Effector memory CD8-positive, alpha-beta T cell (primary cell): ENCODE results near the gene TFIP11.

Experiments used
- ATAC-seq: fragments of 150-1000 bp; cut with Tn5 transposase; replicated peaks from 2 replicates; pipeline ENCODE4 v1.10.0; 2021; ENCODE audit warnings: mild to moderate bottlenecking, moderate library complexity
- DNase-seq, 3 experiments: peaks; one replicate each; pipeline ENCODE4 v3.0.0; 2021
- H3K27ac Mint-ChIP-seq, 2 donors: one replicate each; pipeline ENCODE4 v1.8.0; 2022; ENCODE audit warnings: mild to moderate bottlenecking in 2 of 2, mixed read lengths in 2 of 2, moderate library complexity in 2 of 2
- H3K27me3 Mint-ChIP-seq, 2 donors: one replicate each; pipeline ENCODE4 v1.8.0; 2022; ENCODE audit warnings: mixed read lengths in 2 of 2
- H3K36me3 Mint-ChIP-seq: one replicate; pipeline ENCODE4 v1.8.0; 2022; ENCODE audit warnings: mild to moderate bottlenecking, moderate library complexity, mixed read lengths; ENCODE audit not compliant: insufficient read depth
- H3K4me1 Mint-ChIP-seq, 2 donors: one replicate each; pipeline ENCODE4 v1.8.0; 2022; ENCODE audit warnings: low read depth in 2 of 2, mixed read lengths in 2 of 2
- H3K4me3 Mint-ChIP-seq, 2 donors: one replicate each; pipeline ENCODE4 v1.8.0; 2022; ENCODE audit warnings: mild to moderate bottlenecking in 2 of 2, mixed read lengths in 2 of 2, moderate library complexity in 2 of 2
- H3K9me3 Mint-ChIP-seq, 2 donors: one replicate each; pipeline ENCODE4 v1.8.0; 2022; ENCODE audit warnings: mixed read lengths in 2 of 2

TFIP11 gene

DNA sequence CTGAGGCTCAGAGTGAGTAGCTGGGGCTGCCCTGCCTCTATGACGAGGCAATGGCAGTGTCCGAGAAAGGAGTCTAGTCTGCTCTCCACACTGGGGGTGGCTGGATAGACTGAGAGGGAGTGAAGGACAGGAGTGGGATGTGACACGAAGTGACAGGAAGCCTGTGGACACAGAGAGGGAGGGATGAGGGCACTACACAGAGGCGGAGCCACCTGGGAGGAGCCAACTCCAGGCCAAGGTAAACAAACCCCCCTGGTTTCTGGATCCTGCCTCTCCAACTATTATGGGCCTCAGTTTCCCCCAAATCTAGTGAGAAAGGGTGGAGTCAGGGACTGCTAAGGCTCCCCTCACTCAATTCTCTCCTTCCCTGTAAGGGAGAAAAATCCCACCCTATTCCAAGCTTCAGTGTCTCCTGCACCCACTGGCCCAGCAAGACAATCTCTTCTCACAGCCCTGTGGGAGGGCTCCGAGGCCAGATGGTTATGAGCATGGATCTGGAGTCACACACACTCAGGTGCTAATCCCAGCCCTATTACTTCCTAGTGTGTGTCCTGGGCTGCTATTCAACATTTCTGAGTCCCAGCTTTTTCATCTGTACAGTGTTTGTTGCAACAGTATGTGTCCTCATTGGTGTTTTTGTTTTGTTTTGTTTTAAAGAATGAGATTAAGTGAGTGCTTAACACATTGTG lies 58.3 kb downstream of the TFIP11 start:
- H3K4me3 Mint-ChIP-seq, result no peak overlapping the region

DNA sequence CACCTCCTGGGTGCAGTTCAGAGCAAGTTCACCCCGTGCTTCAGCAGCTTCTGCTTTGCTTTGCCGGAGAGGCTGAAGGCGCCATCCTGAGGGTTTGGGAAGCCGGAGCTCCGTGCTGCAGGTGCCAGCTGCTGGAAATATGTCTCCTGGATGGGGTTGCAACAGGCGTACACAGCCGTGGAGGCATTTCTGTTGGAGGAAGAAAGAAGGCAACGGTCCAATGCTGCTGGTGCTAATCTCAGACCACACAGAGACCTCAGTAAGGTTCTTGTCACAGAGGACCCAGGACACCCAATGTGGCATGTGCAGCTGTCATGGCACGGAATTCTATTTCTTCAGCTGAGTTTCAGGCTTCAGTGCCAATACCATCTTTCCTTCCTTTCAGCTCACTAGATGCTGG lies 59.1 kb downstream of the TFIP11 start:
- no peaks in the 10 kb centered on the region for H3K27me3 Mint-ChIP-seq
- H3K4me1 Mint-ChIP-seq, result no peaks in the 10 kb centered on the region
- no peak overlapping the region for H3K4me3 Mint-ChIP-seq
- peaks cover 13% of the 10 kb centered on the region for H3K36me3 Mint-ChIP-seq
- H3K27ac Mint-ChIP-seq, result no peak overlapping the region
- DNase-seq (no peak), ATAC-seq (no peak)
- no peaks in the 10 kb centered on the region for H3K9me3 Mint-ChIP-seq

More for the DNA sequence above, 58.3 kb downstream of the TFIP11 start:
- Mint-ChIP-seq H3K4me1 (no peaks in the 10 kb centered on the region), H3K27ac (no peak overlapping the region), H3K36me3 (peaks cover 11% of the 10 kb centered on the region), H3K9me3 (no peaks in the 10 kb centered on the region), H3K27me3 (no peaks in the 10 kb centered on the region)
- DNase-seq (no peak), ATAC-seq (no peak)

- no peak for DNase-seq
- Mint-ChIP-seq H3K27me3 (no peaks in the 10 kb centered on the region), H3K4me1 (no peaks in the 10 kb centered on the region), H3K27ac (no peak overlapping the region), H3K4me3 (no peak overlapping the region), H3K9me3 (no peaks in the 10 kb centered on the region), H3K36me3 (peaks cover 12% of the 10 kb centered on the region)
- ATAC-seq, result no peak
Observed at GRCh38 chr22:26452236-26453016, 59.8 kb downstream of the TFIP11 start.

DNA sequence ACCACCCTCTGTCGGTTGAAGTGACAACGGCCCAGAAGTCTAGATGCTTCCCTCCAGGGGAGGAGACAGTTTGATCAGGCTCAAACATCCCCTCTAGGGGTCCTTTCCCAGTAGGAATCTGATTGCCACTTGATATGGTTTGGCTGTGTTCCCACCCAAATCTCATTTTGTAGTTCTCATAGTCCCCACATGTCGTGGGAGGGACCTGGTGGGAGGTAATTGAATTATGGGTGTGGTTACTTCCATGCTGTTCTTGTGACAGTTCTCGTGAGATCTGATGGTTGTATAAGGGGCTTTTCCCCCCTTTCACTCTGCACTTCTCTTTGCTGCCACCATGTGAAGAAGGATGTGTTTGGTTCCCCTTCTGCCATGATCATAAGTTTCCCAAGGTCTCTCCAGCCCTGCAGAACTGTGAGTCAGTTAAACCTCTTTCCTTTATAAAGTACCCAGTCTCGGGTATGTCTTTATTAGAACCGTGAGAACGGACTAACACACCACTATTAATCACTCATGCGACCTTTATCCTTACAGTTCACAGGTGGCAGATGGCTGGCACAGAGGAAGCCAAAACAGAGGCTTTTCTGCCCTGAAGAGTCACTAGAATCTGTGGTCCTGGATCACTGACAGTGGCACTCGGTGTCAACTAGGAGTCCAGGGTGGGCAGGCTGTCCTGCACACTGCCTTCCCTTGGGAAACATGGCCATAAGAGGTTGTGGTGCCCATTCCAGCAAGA lies 61.7 kb downstream of the TFIP11 start:
- peaks cover 12% of the 10 kb centered on the region for H3K36me3 Mint-ChIP-seq
- H3K9me3 Mint-ChIP-seq, result no peaks in the 10 kb centered on the region
- peak overlapping the region; percentile 31 to 38 for H3K27ac Mint-ChIP-seq
- H3K27me3 Mint-ChIP-seq, result no peaks in the 10 kb centered on the region
- H3K4me3 Mint-ChIP-seq, result no peak overlapping the region
- no peaks in the 10 kb centered on the region for H3K4me1 Mint-ChIP-seq
- ATAC-seq (no peak), DNase-seq (no peak)

- DNase-seq (no peak), ATAC-seq (no peak)
- H3K9me3 Mint-ChIP-seq, result no peaks in the 10 kb centered on the region
- H3K4me1 Mint-ChIP-seq, result peaks cover 0 to 1% of the 10 kb centered on the region in 2 donors
- H3K36me3 Mint-ChIP-seq, result peaks cover 12% of the 10 kb centered on the region
- H3K27ac Mint-ChIP-seq, result peak overlapping the region; percentile 56 to 66
- H3K27me3 Mint-ChIP-seq, result no peaks in the 10 kb centered on the region
- no peak overlapping the region for H3K4me3 Mint-ChIP-seq
Observed at GRCh38 chr22:26448941-26449340, 63.3 kb downstream of the TFIP11 start.

GRCh38 chr22:26448334-26448733 lies 63.9 kb downstream of the TFIP11 start:
- Mint-ChIP-seq H3K27ac (peak overlapping the region; percentile 56 to 66), H3K4me3 (no peak overlapping the region), H3K36me3 (peaks cover 16% of the 10 kb centered on the region), H3K9me3 (no peaks in the 10 kb centered on the region), H3K27me3 (no peaks in the 10 kb centered on the region), H3K4me1 (peaks cover 0 to 1% of the 10 kb centered on the region in 2 donors)
- no peak for ATAC-seq
- DNase-seq, result no peak

GRCh38 chr22:26447584-26448329 lies 64.5 kb downstream of the TFIP11 start:
- DNase-seq (no peak), ATAC-seq (no peak)
- H3K27me3 Mint-ChIP-seq, result no peaks in the 10 kb centered on the region
- H3K4me1 Mint-ChIP-seq, result peaks cover 0 to 1% of the 10 kb centered on the region in 2 donors
- H3K36me3 Mint-ChIP-seq, result peaks cover 16% of the 10 kb centered on the region
- peak overlapping the region; percentile 4 to 66 for H3K27ac Mint-ChIP-seq
- no peak overlapping the region for H3K4me3 Mint-ChIP-seq
- H3K9me3 Mint-ChIP-seq, result no peaks in the 10 kb centered on the region

- ATAC-seq (no peak), DNase-seq (no peak)
- no peaks in the 10 kb centered on the region for H3K9me3 Mint-ChIP-seq
- H3K27ac Mint-ChIP-seq, result peak overlapping the region in 1 of 2 donors; percentile 4
- no peak overlapping the region for H3K4me3 Mint-ChIP-seq
- peaks cover 0 to 1% of the 10 kb centered on the region in 2 donors for H3K4me1 Mint-ChIP-seq
- no peaks in the 10 kb centered on the region for H3K27me3 Mint-ChIP-seq
- H3K36me3 Mint-ChIP-seq, result peaks cover 16% of the 10 kb centered on the region
Observed at GRCh38 chr22:26446808-26447515, 65.3 kb downstream of the TFIP11 start.

DNA sequence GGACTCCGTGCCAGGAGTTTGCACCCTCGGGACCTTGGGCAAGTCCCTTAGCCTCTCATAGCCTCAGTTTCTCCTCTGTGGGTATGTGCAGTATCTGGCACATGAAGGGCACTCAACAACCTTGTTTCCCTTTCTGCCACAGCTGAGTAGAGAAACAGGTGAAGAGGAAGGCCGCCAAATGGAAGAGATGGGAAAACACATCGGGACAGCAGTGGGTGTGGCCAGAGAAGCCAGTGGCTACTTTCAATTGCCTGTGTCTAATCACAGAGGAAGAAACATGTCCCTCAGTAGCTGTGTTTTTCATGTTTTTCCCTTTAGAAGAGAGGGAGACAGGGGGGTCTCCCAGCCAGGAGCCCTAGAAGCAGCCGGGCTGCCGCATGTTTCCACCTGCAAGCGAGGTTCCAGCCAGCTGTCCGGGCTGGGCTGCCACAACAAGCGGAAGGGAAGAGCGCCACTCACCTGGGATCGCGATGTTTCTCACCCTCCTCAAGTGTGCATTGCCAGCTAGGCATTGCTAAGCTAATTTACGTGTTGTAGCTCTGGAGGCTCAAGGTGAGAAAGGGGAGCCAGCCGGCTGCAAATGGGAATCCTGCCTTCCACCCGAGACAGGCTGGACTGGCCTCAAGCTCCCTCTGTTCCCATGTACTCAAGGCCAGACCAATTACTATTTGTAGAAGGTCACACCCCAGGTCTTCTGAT lies 66.5 kb downstream of the TFIP11 start:
- no peaks in the 10 kb centered on the region for H3K9me3 Mint-ChIP-seq
- DNase-seq (no peak), ATAC-seq (no peak)
- H3K36me3 Mint-ChIP-seq, result peaks cover 12% of the 10 kb centered on the region
- no peak overlapping the region for H3K27ac Mint-ChIP-seq
- H3K4me1 Mint-ChIP-seq, result peaks cover 0 to 1% of the 10 kb centered on the region in 2 donors
- no peak overlapping the region for H3K4me3 Mint-ChIP-seq
- H3K27me3 Mint-ChIP-seq, result no peaks in the 10 kb centered on the region

DNA sequence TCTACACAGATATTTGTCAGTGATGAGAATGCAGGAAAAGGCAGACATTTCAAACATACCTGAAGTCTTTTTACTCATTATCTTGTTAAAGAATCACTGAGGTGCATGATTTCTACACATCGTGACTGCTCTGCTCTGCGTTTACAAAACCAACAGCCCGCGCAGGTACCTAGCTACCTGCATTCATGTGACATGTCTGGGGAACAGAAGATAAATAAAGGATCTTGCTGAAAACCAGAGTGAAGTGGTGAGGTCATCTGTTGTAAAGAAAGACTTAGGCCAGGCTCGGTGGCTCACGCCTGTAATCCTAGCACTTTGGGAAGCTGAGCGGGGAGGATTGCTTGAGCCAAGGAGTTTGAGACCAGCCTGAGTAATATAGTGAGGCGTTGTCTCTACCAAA lies 67.5 kb downstream of the TFIP11 start:
- no peak overlapping the region for H3K4me3 Mint-ChIP-seq
- ATAC-seq (no peak), DNase-seq (no peak)
- H3K27me3 Mint-ChIP-seq, result no peaks in the 10 kb centered on the region
- no peaks in the 10 kb centered on the region for H3K9me3 Mint-ChIP-seq
- H3K27ac Mint-ChIP-seq, result no peak overlapping the region
- H3K36me3 Mint-ChIP-seq, result peaks cover 12% of the 10 kb centered on the region
- peaks cover 0 to 1% of the 10 kb centered on the region in 2 donors for H3K4me1 Mint-ChIP-seq

GRCh38 chr22:26443901-26444690 lies 68.2 kb downstream of the TFIP11 start:
- ATAC-seq, result no peak
- H3K9me3 Mint-ChIP-seq, result no peaks in the 10 kb centered on the region
- H3K27me3 Mint-ChIP-seq, result no peaks in the 10 kb centered on the region
- H3K36me3 Mint-ChIP-seq, result peaks cover 10% of the 10 kb centered on the region
- no peak for DNase-seq
- no peak overlapping the region for H3K4me3 Mint-ChIP-seq
- peaks cover 0 to 1% of the 10 kb centered on the region in 2 donors for H3K4me1 Mint-ChIP-seq
- no peak overlapping the region for H3K27ac Mint-ChIP-seq
